Uterus (tissue), 2 donors: ENCODE results near the gene TRABD.

Experiments used
- POLR2A ChIP-seq, 2 donors: fragments of 450-650 bp; IDR thresholded peaks; one replicate each; pipeline ENCODE4 v1.6.1; 2016; ENCODE audit warnings: antibody characterized with exemption in 2 of 2, mild to moderate bottlenecking in 1 of 2, moderate library complexity in 1 of 2
- TF ChIP-seq, protein P1 (sequence below), 4 experiments: fragments of 200-600 bp in 2 of 4; fragments of 450-650 bp in 2 of 4; sonication (generic) in 2 of 4; IDR thresholded peaks; one replicate each; pipeline ENCODE4 v1.5.1; 2016 to 2019; ENCODE audit warnings: antibody characterized with exemption in 4 of 4, mild to moderate bottlenecking in 2 of 4, moderate library complexity in 1 of 4

DNA sequence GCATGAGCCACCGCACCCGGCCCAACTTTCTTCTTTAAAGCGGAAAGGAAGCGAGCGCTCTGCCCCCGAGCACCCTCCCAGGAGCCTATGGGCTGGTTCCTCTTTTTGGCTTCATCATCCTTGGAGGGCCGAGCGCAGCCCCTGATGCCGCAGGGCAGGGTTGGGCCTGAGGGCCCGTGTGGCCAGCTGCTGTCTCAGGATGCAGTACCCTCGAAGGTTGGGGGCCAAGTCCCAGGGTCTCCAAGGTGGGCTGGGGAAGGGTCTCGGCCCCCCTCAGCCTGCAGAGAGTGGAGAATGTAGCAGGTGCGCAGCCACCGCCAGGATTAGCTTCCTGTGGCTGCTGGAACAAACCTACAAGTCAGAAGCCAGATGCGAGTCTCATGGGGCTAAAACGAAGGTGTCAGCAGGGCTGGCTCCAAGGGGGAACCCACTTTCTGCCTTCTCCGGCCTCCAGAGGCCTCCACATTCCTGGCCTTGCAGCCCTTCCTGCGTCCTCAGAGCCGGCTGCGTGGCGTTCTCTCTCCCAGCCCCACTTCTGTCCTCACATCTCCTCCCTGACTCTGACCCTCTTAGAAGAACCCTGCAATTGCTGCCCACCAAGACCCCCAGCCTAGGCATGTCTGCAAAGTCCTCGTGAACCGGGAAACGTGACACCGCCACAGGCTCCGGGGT lies 12.3 kb upstream of the TRABD start:
- TF ChIP-seq POLR2A (IDR thresholded peaks at IDR 0.05): no peak
- TF ChIP-seq, protein P1, sequence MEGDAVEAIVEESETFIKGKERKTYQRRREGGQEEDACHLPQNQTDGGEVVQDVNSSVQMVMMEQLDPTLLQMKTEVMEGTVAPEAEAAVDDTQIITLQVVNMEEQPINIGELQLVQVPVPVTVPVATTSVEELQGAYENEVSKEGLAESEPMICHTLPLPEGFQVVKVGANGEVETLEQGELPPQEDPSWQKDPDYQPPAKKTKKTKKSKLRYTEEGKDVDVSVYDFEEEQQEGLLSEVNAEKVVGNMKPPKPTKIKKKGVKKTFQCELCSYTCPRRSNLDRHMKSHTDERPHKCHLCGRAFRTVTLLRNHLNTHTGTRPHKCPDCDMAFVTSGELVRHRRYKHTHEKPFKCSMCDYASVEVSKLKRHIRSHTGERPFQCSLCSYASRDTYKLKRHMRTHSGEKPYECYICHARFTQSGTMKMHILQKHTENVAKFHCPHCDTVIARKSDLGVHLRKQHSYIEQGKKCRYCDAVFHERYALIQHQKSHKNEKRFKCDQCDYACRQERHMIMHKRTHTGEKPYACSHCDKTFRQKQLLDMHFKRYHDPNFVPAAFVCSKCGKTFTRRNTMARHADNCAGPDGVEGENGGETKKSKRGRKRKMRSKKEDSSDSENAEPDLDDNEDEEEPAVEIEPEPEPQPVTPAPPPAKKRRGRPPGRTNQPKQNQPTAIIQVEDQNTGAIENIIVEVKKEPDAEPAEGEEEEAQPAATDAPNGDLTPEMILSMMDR (IDR thresholded peaks at IDR 0.05): no peak
